ENCODE measurements around the gene SNX13.

DNA sequence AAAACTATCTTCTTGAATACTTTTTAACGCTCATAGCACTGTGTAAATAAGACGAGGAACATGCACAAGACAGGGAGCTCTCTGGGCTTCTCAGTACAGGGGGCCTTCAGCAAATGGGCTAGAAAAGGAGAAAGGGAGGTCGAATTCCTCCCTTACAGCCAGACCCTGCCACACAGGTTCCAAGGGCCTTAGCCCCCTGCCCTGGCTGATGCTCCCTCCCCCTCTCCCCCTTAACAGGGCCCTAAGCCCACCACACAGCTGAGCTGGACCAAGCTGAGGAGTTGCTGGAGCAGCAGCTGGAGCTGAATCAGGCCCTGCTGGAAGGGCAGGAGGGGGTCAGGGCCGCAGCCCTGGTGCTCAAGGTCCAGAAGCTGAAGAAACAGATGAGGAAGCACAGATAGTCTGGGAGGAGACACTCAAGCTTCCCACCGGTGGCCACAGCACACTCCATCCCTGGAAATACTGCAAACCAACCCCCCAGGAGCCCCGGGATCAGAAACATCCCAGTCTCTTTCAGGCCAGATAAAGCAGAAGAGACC lies 153.9 kb downstream of the SNX13 start:
- TF ChIP-seq ZNF586 (CRISPR knock-in tag; conservative IDR thresholded peaks at IDR 0.05), result no peak
- no peak for TF ChIP-seq NFRKB (IDR thresholded peaks at IDR 0.05; ENCODE audit: low read depth)
- TF ChIP-seq WHSC1 (IDR thresholded peaks at IDR 0.05; ENCODE audit: low read length), result no peak
- TF ChIP-seq CBFB (CRISPR knock-in tag; IDR thresholded peaks at IDR 0.05), result no peak
- no peak for TF ChIP-seq SP1 (CRISPR knock-in tag; IDR thresholded peaks at IDR 0.05)
- TF ChIP-seq, protein P1, sequence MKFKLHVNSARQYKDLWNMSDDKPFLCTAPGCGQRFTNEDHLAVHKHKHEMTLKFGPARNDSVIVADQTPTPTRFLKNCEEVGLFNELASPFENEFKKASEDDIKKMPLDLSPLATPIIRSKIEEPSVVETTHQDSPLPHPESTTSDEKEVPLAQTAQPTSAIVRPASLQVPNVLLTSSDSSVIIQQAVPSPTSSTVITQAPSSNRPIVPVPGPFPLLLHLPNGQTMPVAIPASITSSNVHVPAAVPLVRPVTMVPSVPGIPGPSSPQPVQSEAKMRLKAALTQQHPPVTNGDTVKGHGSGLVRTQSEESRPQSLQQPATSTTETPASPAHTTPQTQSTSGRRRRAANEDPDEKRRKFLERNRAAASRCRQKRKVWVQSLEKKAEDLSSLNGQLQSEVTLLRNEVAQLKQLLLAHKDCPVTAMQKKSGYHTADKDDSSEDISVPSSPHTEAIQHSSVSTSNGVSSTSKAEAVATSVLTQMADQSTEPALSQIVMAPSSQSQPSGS (CRISPR knock-in tag; IDR thresholded peaks at IDR 0.05), result no peak
- TF ChIP-seq YY1 (IDR thresholded peaks at IDR 0.05; ENCODE audit: borderline replicate concordance in 1 of 3, control insufficient read depth in 1 of 3, extremely low read depth in 1 of 3, insufficient read depth in 3 of 3, insufficient read length in 1 of 3, insufficient replicate concordance in 2 of 3, low read depth in 1 of 3, low read length in 2 of 3), result no peak
- no peak for TF ChIP-seq KDM5B (IDR thresholded peaks at IDR 0.05; ENCODE audit: insufficient replicate concordance, low read depth, low read length)
- TF ChIP-seq PRPF4 (IDR thresholded peaks at IDR 0.05; ENCODE audit: insufficient read depth, low read depth, low read length, poor library complexity, severe bottlenecking), result no peak
- TF ChIP-seq HMG20B (CRISPR knock-in tag; IDR thresholded peaks at IDR 0.05), result no peak
- TF ChIP-seq ZNF146 (CRISPR knock-in tag; IDR thresholded peaks at IDR 0.05; ENCODE audit: unreplicated experiment), result no peak
- TF ChIP-seq POLR2AphosphoS5 (IDR thresholded peaks at IDR 0.05; ENCODE audit: control insufficient read depth, insufficient read depth, low read depth, low read length), result no peak
- TF ChIP-seq EP300 (IDR thresholded peaks at IDR 0.05; ENCODE audit: low read length), result no peak

All from K562 (cell line).